ENCODE measurements around the gene NAIP. TPM values are rescaled to one million over a fixed set of nuclear protein-coding genes. Genes with fewer than 3 reads are reported as not detected.
"Not testable (repeated sequence)": the region's sequence is repeated elsewhere in the genome, so short reads cannot be mapped to it uniquely, and the experiment has no call there.

The NAIP gene
- total and polyA plus RNA-seq, 4 donors: 7.0 to 68.8 (median 45.3) TPM

GRCh38 chr5:71031046-71031776 is 6.1 kb upstream of the NAIP start:
- not testable (repeated sequence) for H3K9ac ChIP-seq (ENCODE audit: insufficient read depth in 1 of 2, low read length in 2 of 2); H3K36me3 ChIP-seq (ENCODE audit: control insufficient read depth in 4 of 4, insufficient read depth in 4 of 4, low read length in 4 of 4); H3K4me1 ChIP-seq (ENCODE audit: control insufficient read depth in 5 of 5, insufficient read depth in 5 of 5, low read length in 5 of 5); DNase-seq; H3K27ac ChIP-seq (ENCODE audit: low read depth in 1 of 2, low read length in 1 of 2); H3K27me3 ChIP-seq (ENCODE audit: control insufficient read depth in 3 of 3, insufficient read depth in 3 of 3, low read length in 2 of 3); H3K4me3 ChIP-seq; H3K9me3 ChIP-seq (ENCODE audit: control insufficient read depth in 4 of 4, insufficient read depth in 3 of 4, low read length in 3 of 4)
- ATAC-seq (ENCODE audit: insufficient read depth, low FRiP score): peak; percentile 79
- WGBS, 2 donors: no CpG with 5 or more reads among the region's 7 CpGs

- DNase-seq; H3K27me3 ChIP-seq (ENCODE audit: control insufficient read depth in 3 of 3, insufficient read depth in 3 of 3, low read length in 2 of 3): not testable (repeated sequence)
These were observed 4.5 kb downstream of the NAIP start for GRCh38 chr5:71020643-71021042.

GRCh38 chr5:71018376-71019005 is 6.6 kb downstream of the NAIP start:
- not testable (repeated sequence) for H3K27ac ChIP-seq (ENCODE audit: low read depth in 1 of 2, low read length in 1 of 2); H3K36me3 ChIP-seq (ENCODE audit: control insufficient read depth in 4 of 4, insufficient read depth in 4 of 4, low read length in 4 of 4); H3K9ac ChIP-seq (ENCODE audit: insufficient read depth in 1 of 2, low read length in 2 of 2); H3K4me3 ChIP-seq; H3K4me1 ChIP-seq (ENCODE audit: control insufficient read depth in 5 of 5, insufficient read depth in 5 of 5, low read length in 5 of 5); H3K27me3 ChIP-seq (ENCODE audit: control insufficient read depth in 3 of 3, insufficient read depth in 3 of 3, low read length in 2 of 3); DNase-seq; ATAC-seq (ENCODE audit: insufficient read depth, low FRiP score); H3K9me3 ChIP-seq (ENCODE audit: control insufficient read depth in 4 of 4, insufficient read depth in 3 of 4, low read length in 3 of 4)
- no CpG with 5 or more reads among the region's 6 CpGs for WGBS, 2 donors

More at GRCh38 chr5:71020643-71021042, 4.5 kb downstream of the NAIP start:
- not testable (repeated sequence) for H3K4me3 ChIP-seq; ATAC-seq (ENCODE audit: insufficient read depth, low FRiP score); H3K9me3 ChIP-seq (ENCODE audit: control insufficient read depth in 4 of 4, insufficient read depth in 3 of 4, low read length in 3 of 4); H3K9ac ChIP-seq (ENCODE audit: insufficient read depth in 1 of 2, low read length in 2 of 2); H3K36me3 ChIP-seq (ENCODE audit: control insufficient read depth in 4 of 4, insufficient read depth in 4 of 4, low read length in 4 of 4); H3K4me1 ChIP-seq (ENCODE audit: control insufficient read depth in 5 of 5, insufficient read depth in 5 of 5, low read length in 5 of 5); H3K27ac ChIP-seq (ENCODE audit: low read depth in 1 of 2, low read length in 1 of 2)
- WGBS, 2 donors: no CpG with 5 or more reads among the region's 6 CpGs

GRCh38 chr5:71014176-71014575 is 11.0 kb downstream of the NAIP start:
- Histone ChIP-seq H3K9ac (ENCODE audit: insufficient read depth in 1 of 2, low read length in 2 of 2) (no peak overlapping the region), H3K4me3 (no peak overlapping the region), H3K27me3 (ENCODE audit: control insufficient read depth in 3 of 3, insufficient read depth in 3 of 3, low read length in 2 of 3) (no peaks in the 10 kb centered on the region), H3K27ac (ENCODE audit: low read depth in 1 of 2, low read length in 1 of 2) (no peak overlapping the region), H3K9me3 (ENCODE audit: control insufficient read depth in 4 of 4, insufficient read depth in 3 of 4, low read length in 3 of 4) (no peaks in the 10 kb centered on the region), H3K36me3 (ENCODE audit: control insufficient read depth in 4 of 4, insufficient read depth in 4 of 4, low read length in 4 of 4) (peaks cover 0 to 1% (median 0%) of the 10 kb centered on the region in 4 donors), H3K4me1 (ENCODE audit: control insufficient read depth in 5 of 5, insufficient read depth in 5 of 5, low read length in 5 of 5) (no peaks in the 10 kb centered on the region)
- WGBS, 2 donors: 72 to 75% methylated on average over 8 of the region's 8 CpGs
- TF ChIP-seq CTCF (IDR thresholded peaks at IDR 0.05; ENCODE audit: control extremely low read depth, extremely low read depth): no peak
- DNase-seq (no peak), ATAC-seq (ENCODE audit: insufficient read depth, low FRiP score) (no peak)

GRCh38 chr5:71013575-71013974 is 11.6 kb downstream of the NAIP start:
- Histone ChIP-seq H3K27ac (ENCODE audit: low read depth in 1 of 2, low read length in 1 of 2) (no peak overlapping the region), H3K27me3 (ENCODE audit: control insufficient read depth in 3 of 3, insufficient read depth in 3 of 3, low read length in 2 of 3) (no peaks in the 10 kb centered on the region), H3K9me3 (ENCODE audit: control insufficient read depth in 4 of 4, insufficient read depth in 3 of 4, low read length in 3 of 4) (no peaks in the 10 kb centered on the region), H3K9ac (ENCODE audit: insufficient read depth in 1 of 2, low read length in 2 of 2) (no peak overlapping the region), H3K4me1 (ENCODE audit: control insufficient read depth in 5 of 5, insufficient read depth in 5 of 5, low read length in 5 of 5) (no peaks in the 10 kb centered on the region), H3K4me3 (no peak overlapping the region), H3K36me3 (ENCODE audit: control insufficient read depth in 4 of 4, insufficient read depth in 4 of 4, low read length in 4 of 4) (peaks cover 0 to 1% (median 0%) of the 10 kb centered on the region in 4 donors)
- ATAC-seq (ENCODE audit: insufficient read depth, low FRiP score): no peak
- WGBS, 2 donors: 92 to 95% methylated on average over 12 of the region's 12 CpGs
- no peak for DNase-seq
- TF ChIP-seq CTCF (IDR thresholded peaks at IDR 0.05; ENCODE audit: control extremely low read depth, extremely low read depth): no peak

All from lung (tissue), 12 donors.